RPMI8226 (cell line): Measurements from ENCODE around the gene UNC80.

Experiments
- DNase-seq: peaks from one replicate; pipeline ENCODE4 v3.0.0-alpha.2; 2015

The UNC80 gene

GRCh38 chr2:209818939-209819338 is 47.3 kb downstream of the UNC80 start:
- DNase-seq = no peak

- no peak for DNase-seq
Measured at GRCh38 chr2:209821806-209822205, 50.2 kb downstream of the UNC80 start.

GRCh38 chr2:209823484-209823883 is 51.9 kb downstream of the UNC80 start:
- no peak for DNase-seq

- DNase-seq = no peak
Measured at GRCh38 chr2:209824391-209824790, 52.8 kb downstream of the UNC80 start.

GRCh38 chr2:209830722-209831465 is 59.3 kb downstream of the UNC80 start:
- no peak for DNase-seq

- DNase-seq = no peak
Measured at GRCh38 chr2:209834767-209835166, 63.1 kb downstream of the UNC80 start.

GRCh38 chr2:209840434-209840833 is 68.8 kb downstream of the UNC80 start:
- no peak for DNase-seq

- no peak for DNase-seq
Measured at GRCh38 chr2:209845666-209846065, 74.0 kb downstream of the UNC80 start.

- DNase-seq = no peak
Measured at GRCh38 chr2:209864716-209865295, 93.2 kb downstream of the UNC80 start.

- no peak for DNase-seq
Measured at GRCh38 chr2:209868271-209868994, 96.8 kb downstream of the UNC80 start.

GRCh38 chr2:209870067-209870466 is 98.4 kb downstream of the UNC80 start:
- DNase-seq = no peak

GRCh38 chr2:209872675-209873074 is 101.0 kb downstream of the UNC80 start:
- DNase-seq = peak; percentile 88

GRCh38 chr2:209875270-209875669 is 103.6 kb downstream of the UNC80 start:
- DNase-seq = no peak

- DNase-seq = no peak
Measured at GRCh38 chr2:209876211-209876610, 104.6 kb downstream of the UNC80 start.

- no peak for DNase-seq
Measured at GRCh38 chr2:209878701-209879100, 107.1 kb downstream of the UNC80 start.

- DNase-seq = no peak
Measured at GRCh38 chr2:209900638-209901037, 129.0 kb downstream of the UNC80 start.

GRCh38 chr2:209901172-209901571 is 129.5 kb downstream of the UNC80 start:
- DNase-seq = no peak

GRCh38 chr2:209905691-209906090 is 134.1 kb downstream of the UNC80 start:
- DNase-seq = no peak

GRCh38 chr2:209907746-209908145 is 136.1 kb downstream of the UNC80 start:
- DNase-seq = no peak

GRCh38 chr2:209908511-209908910 is 136.9 kb downstream of the UNC80 start:
- no peak for DNase-seq

- DNase-seq = no peak
Measured at GRCh38 chr2:209911486-209911885, 139.9 kb downstream of the UNC80 start.

- no peak for DNase-seq
Measured at GRCh38 chr2:209913786-209914345, 142.2 kb downstream of the UNC80 start.

GRCh38 chr2:209917154-209917771 is 145.6 kb downstream of the UNC80 start:
- no peak for DNase-seq
